Endodermal cell (in vitro differentiated cells): Measurements from ENCODE around the gene PROB1. TPM values are rescaled to one million over a fixed set of nuclear protein-coding genes. Genes with fewer than 3 reads are reported as not detected.

ENCODE experiments used
- DNase-seq: peaks from one replicate; pipeline ENCODE4 v3.0.0-alpha.2; 2017
- H3K27ac ChIP-seq: 2 replicates; pipeline ENCODE4 v1.5.1; 2013; ENCODE audit warnings: mild to moderate bottlenecking, low read depth, low read length, moderate library complexity
- H3K27me3 ChIP-seq: 2 replicates; pipeline ENCODE4 v1.6.1; 2013; ENCODE audit warnings: mild to moderate bottlenecking, low read length, moderate library complexity; ENCODE audit not compliant: insufficient read depth, control insufficient read depth, poor library complexity, severe bottlenecking
- H3K36me3 ChIP-seq: 2 replicates; pipeline ENCODE4 v1.7.0; 2013; ENCODE audit warnings: mild to moderate bottlenecking, low read length, moderate library complexity; ENCODE audit not compliant: control insufficient read depth, insufficient read depth
- H3K4me1 ChIP-seq: one replicate; pipeline ENCODE4 v1.7.0; 2013; ENCODE audit warnings: low read length; ENCODE audit not compliant: control insufficient read depth, insufficient read depth
- H3K4me3 ChIP-seq: 2 replicates; pipeline ENCODE4 v1.5.1; 2013; ENCODE audit warnings: mild to moderate bottlenecking, low read length, moderate library complexity
- H3K9ac ChIP-seq: 2 replicates; pipeline ENCODE4 v1.6.1; 2013; ENCODE audit warnings: mild to moderate bottlenecking, low read length, moderate library complexity; ENCODE audit not compliant: poor library complexity, severe bottlenecking; ENCODE audit errors: extremely low read depth
- H3K9me3 ChIP-seq: 2 replicates; pipeline ENCODE4 v1.6.1; 2013; ENCODE audit warnings: mild to moderate bottlenecking, low read length, moderate library complexity; ENCODE audit not compliant: control insufficient read depth
- H3K27ac Mint-ChIP-seq: 2 replicates; pipeline ENCODE4 v1.8.0; 2020; ENCODE audit warnings: mixed read lengths
- H3K27me3 Mint-ChIP-seq: 2 replicates; pipeline ENCODE4 v1.8.0; 2021; ENCODE audit warnings: mild to moderate bottlenecking, mixed read lengths; ENCODE audit not compliant: insufficient read depth
- H3K36me3 Mint-ChIP-seq: 2 replicates; pipeline ENCODE4 v1.8.0; 2020; ENCODE audit warnings: low read depth, mixed read lengths
- H3K4me1 Mint-ChIP-seq: 2 replicates; pipeline ENCODE4 v1.8.0; 2020; ENCODE audit warnings: mixed read lengths
- H3K4me3 Mint-ChIP-seq: 2 replicates; pipeline ENCODE4 v1.8.0; 2020; ENCODE audit warnings: mild to moderate bottlenecking, moderate library complexity, mixed read lengths
- H3K9me3 Mint-ChIP-seq: 2 replicates; pipeline ENCODE4 v1.8.0; 2020; ENCODE audit warnings: mild to moderate bottlenecking, mixed read lengths
- WGBS, 2 experiments: methylation state at CpG; one replicate each; pipeline versions ENCODE4 v1.1.5 to v1.1.7; 2013; ENCODE audit warnings: missing lambda C conversion rate in 2 of 2, mixed read lengths in 1 of 2; ENCODE audit not compliant: insufficient coverage in 1 of 2, insufficient read length in 1 of 2; 5-methylcytosine and 5-hydroxymethylcytosine counted together
- total RNA-seq, 2 donors: library from RNA; stranded (reverse); fragmentation: NEBNext Ultra II Directional in 1 of 2; extraction: Animal tissue kit (Norgen Biotek cat#: 25700) in 1 of 2; gene quantifications; 2 replicates in 1 of 2; 3 replicates in 1 of 2; pipeline ENCODE4 v1.2.1, GENCODE V29; 2021
- TF ChIP-seq, protein P1 (sequence below): fragments of 200-600 bp; sonication (generic); conservative IDR thresholded peaks from 2 replicates; pipeline ENCODE4 v1.5.0; 2021; ENCODE audit warnings: antibody characterized with exemption, mild to moderate bottlenecking

Gene PROB1
- total RNA-seq, 2 donors from 2014 or later, result 4.8 to 6.6 TPM

DNA sequence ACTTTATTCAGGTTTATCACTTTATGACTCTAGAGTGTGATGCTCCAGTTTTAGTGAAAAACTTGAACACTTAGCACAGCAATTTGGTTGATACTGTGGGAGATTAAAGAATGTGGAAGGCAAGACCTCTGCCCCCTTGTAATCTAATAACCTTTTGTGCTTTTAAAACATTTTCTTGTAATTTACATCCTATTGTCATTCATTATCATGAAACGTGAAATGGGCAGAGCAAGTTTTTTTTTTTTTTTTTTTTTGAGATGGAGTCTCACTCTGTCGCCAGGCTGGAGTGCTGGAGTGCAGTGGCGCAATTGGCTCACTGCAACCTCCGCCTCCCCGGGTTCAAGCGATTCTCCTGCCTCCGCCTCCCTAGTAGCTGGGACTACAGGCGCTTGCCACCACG is 51.4 kb downstream of the PROB1 start:
- no peak for DNase-seq
- peak overlapping the region; percentile 88 for H3K4me3 ChIP-seq
- H3K27me3 ChIP-seq, result no peaks in the 10 kb centered on the region
- no peaks in the 10 kb centered on the region for H3K9me3 ChIP-seq
- TF ChIP-seq, protein P1, sequence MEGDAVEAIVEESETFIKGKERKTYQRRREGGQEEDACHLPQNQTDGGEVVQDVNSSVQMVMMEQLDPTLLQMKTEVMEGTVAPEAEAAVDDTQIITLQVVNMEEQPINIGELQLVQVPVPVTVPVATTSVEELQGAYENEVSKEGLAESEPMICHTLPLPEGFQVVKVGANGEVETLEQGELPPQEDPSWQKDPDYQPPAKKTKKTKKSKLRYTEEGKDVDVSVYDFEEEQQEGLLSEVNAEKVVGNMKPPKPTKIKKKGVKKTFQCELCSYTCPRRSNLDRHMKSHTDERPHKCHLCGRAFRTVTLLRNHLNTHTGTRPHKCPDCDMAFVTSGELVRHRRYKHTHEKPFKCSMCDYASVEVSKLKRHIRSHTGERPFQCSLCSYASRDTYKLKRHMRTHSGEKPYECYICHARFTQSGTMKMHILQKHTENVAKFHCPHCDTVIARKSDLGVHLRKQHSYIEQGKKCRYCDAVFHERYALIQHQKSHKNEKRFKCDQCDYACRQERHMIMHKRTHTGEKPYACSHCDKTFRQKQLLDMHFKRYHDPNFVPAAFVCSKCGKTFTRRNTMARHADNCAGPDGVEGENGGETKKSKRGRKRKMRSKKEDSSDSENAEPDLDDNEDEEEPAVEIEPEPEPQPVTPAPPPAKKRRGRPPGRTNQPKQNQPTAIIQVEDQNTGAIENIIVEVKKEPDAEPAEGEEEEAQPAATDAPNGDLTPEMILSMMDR, result no peak
- no peak overlapping the region for H3K27ac ChIP-seq
- Mint-ChIP-seq H3K36me3 (peaks cover 36% of the 10 kb centered on the region), H3K27ac (no peak overlapping the region), H3K27me3 (peaks cover 3% of the 10 kb centered on the region), H3K9me3 (no peaks in the 10 kb centered on the region), H3K4me3 (peak overlapping the region; percentile 99), H3K4me1 (peaks cover 15% of the 10 kb centered on the region)
- no peaks in the 10 kb centered on the region for H3K4me1 ChIP-seq
- peaks cover 32% of the 10 kb centered on the region for H3K36me3 ChIP-seq
- 90 to 92% methylated on average over 9 of the region's 9 CpGs for WGBS, 2 experiments
- peak overlapping the region; percentile 99 for H3K9ac ChIP-seq

GRCh38 chr5:139342423-139342723 is 52.5 kb downstream of the PROB1 start:
- TF ChIP-seq, protein P1, result no peak
- H3K27ac Mint-ChIP-seq, result peak overlapping the region; percentile 100
- no peaks in the 10 kb centered on the region for H3K4me1 ChIP-seq
- peaks cover 31% of the 10 kb centered on the region for H3K36me3 Mint-ChIP-seq
- peak overlapping the region; percentile 100 for H3K27ac ChIP-seq
- H3K9ac ChIP-seq, result peak overlapping the region; percentile 99
- H3K36me3 ChIP-seq, result peaks cover 29% of the 10 kb centered on the region
- no peaks in the 10 kb centered on the region for H3K27me3 ChIP-seq
- WGBS, 2 experiments, result 0% methylated on average over 5 to 16 of the region's 16 CpGs
- H3K4me1 Mint-ChIP-seq, result peaks cover 15% of the 10 kb centered on the region
- H3K27me3 Mint-ChIP-seq, result peaks cover 3% of the 10 kb centered on the region
- no peak for DNase-seq
- H3K9me3 ChIP-seq, result no peaks in the 10 kb centered on the region
- peak overlapping the region; percentile 88 for H3K4me3 ChIP-seq
- no peaks in the 10 kb centered on the region for H3K9me3 Mint-ChIP-seq
- peak overlapping the region; percentile 99 for H3K4me3 Mint-ChIP-seq

DNA sequence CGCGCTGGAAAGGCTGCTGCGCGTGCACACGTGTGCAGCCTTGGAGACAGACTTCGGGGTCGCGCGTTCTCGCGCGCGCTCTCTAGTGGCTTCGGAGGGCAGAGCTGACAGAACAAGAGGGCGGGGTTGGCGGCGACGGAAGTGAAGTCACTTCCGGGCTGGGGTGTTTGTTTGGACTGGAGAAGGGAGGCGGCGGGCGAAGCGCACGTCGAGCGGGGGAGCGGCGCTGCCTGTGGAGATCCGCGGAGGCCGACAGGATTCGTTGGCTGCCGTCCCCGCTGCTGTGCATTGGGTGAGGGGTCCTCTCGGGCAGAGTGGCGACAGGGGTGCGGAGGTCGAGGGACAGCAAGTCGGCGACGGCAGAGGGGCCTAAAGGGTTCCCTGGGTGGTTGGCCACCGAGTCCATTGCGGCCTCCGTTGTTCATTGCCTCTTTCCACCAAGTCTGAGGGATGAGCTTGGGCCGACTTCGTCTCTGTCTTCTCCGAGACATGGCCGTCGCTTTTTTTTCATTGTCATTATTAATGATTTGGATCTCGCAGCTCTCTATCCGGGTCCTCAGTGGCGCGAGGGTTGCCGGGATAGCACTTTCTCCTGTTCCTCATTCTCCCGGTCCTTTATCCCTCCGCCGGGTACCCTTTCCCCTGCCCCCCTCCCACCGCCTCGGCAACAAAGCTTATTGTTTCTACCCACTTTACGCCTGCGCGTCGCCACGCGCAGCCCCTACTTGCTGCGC is 53.0 kb downstream of the PROB1 start, which contains the start of gene PAIP2:
Gene PAIP2, plus strand, starts transcription at position 166 of the 734 bp plus-strand sequence. CDS start 21,931 bp downstream, outside the sequence.
- Histone ChIP-seq H3K27ac (peak within 1 kb of the TSS; percentile 100), H3K9me3 (no peaks in the 10 kb centered on the region), H3K9ac (peak within 1 kb of the TSS; percentile 99), H3K27me3 (no peaks in the 10 kb centered on the region), H3K36me3 (peaks cover 24% of the 10 kb centered on the region), H3K4me1 (no peaks in the 10 kb centered on the region), H3K4me3 (peak within 1 kb of the TSS; percentile 88)
- Mint-ChIP-seq H3K27ac (peak within 1 kb of the TSS; percentile 100), H3K27me3 (peaks cover 3% of the 10 kb centered on the region), H3K4me1 (peaks cover 15% of the 10 kb centered on the region), H3K9me3 (no peaks in the 10 kb centered on the region), H3K36me3 (peaks cover 27% of the 10 kb centered on the region), H3K4me3 (peak within 1 kb of the TSS; percentile 99)
- 0% methylated on average over 21 to 66 of the region's 66 CpGs for WGBS, 2 experiments
- DNase-seq, result peak; percentile 99
- TF ChIP-seq, protein P1, result peak; percentile 76
